H9 (cell line): ENCODE results near the gene CHST8. TPM values are rescaled to one million over a fixed set of nuclear protein-coding genes. Genes with fewer than 3 reads are reported as not detected.

Source experiments
- DNase-seq: peaks from one replicate; pipeline ENCODE4 v3.0.0-alpha.2; 2017
- H2AFZ ChIP-seq: one replicate; pipeline ENCODE4 v1.6.1; 2013; ENCODE audit warnings: mild to moderate bottlenecking, low read length, control low read depth, moderate library complexity
- H2AK5ac ChIP-seq: 2 replicates; pipeline ENCODE4 v1.6.1; 2013; ENCODE audit warnings: low read length, control low read depth, mixed read lengths; ENCODE audit not compliant: insufficient read length
- H2BK120ac ChIP-seq: one replicate; pipeline ENCODE4 v1.6.1; 2013; ENCODE audit warnings: low read depth, mild to moderate bottlenecking, low read length, control low read depth, inconsistent platforms; ENCODE audit not compliant: poor library complexity, severe bottlenecking
- H2BK12ac ChIP-seq: 2 replicates; pipeline ENCODE4 v1.6.1; 2013; ENCODE audit warnings: low read length, control low read depth, mixed read lengths, low read depth; ENCODE audit not compliant: insufficient read length
- H2BK15ac ChIP-seq: 2 replicates; pipeline ENCODE4 v1.6.1; 2013; ENCODE audit warnings: low read depth, low read length, control low read depth
- H2BK20ac ChIP-seq: one replicate; pipeline ENCODE4 v1.6.1; 2013; ENCODE audit warnings: low read depth, mild to moderate bottlenecking, low read length, control low read depth, inconsistent platforms; ENCODE audit not compliant: poor library complexity, severe bottlenecking
- H2BK5ac ChIP-seq: 2 replicates; pipeline ENCODE4 v1.6.1; 2013; ENCODE audit warnings: low read length, control low read depth, mixed read lengths; ENCODE audit not compliant: insufficient read length
- H3K14ac ChIP-seq: 2 replicates; pipeline ENCODE4 v1.6.1; 2013; ENCODE audit warnings: low read length, control low read depth; ENCODE audit not compliant: insufficient read depth
- H3K18ac ChIP-seq: 2 replicates; pipeline ENCODE4 v1.6.1; 2013; ENCODE audit warnings: low read depth, mild to moderate bottlenecking, mixed read lengths, low read length, control low read depth; ENCODE audit not compliant: insufficient read length
- H3K23ac ChIP-seq: 2 replicates; pipeline ENCODE4 v1.6.1; 2013; ENCODE audit warnings: low read length, control low read depth, mixed read lengths, low read depth; ENCODE audit not compliant: insufficient read length
- H3K23me2 ChIP-seq: 2 replicates; pipeline ENCODE4 v1.6.1; 2013; ENCODE audit warnings: low read depth, mild to moderate bottlenecking, mixed read lengths, low read length, control low read depth; ENCODE audit not compliant: insufficient read length, poor library complexity, severe bottlenecking
- H3K27ac ChIP-seq: 2 replicates; pipeline ENCODE4 v1.5.1; 2013; ENCODE audit warnings: low read length, control low read depth, mixed read lengths, low read depth; ENCODE audit not compliant: insufficient read length
- H3K27me3 ChIP-seq: 2 replicates; pipeline ENCODE4 v1.6.1; 2013; ENCODE audit warnings: low read length, control low read depth, inconsistent platforms; ENCODE audit not compliant: insufficient read depth
- H3K4ac ChIP-seq: 2 replicates; pipeline ENCODE4 v1.6.1; 2013; ENCODE audit warnings: low read depth, mild to moderate bottlenecking, control low read depth, inconsistent platforms, low read length, moderate library complexity
- H3K4me1 ChIP-seq: 2 replicates; pipeline ENCODE4 v1.6.1; 2013; ENCODE audit warnings: low read length, control low read depth, inconsistent platforms; ENCODE audit not compliant: insufficient read depth
- H3K4me2 ChIP-seq: 2 replicates; pipeline ENCODE4 v1.6.1; 2013; ENCODE audit warnings: low read length, control low read depth, mixed read lengths; ENCODE audit not compliant: insufficient read length, insufficient read depth
- H3K56ac ChIP-seq: 2 replicates; pipeline ENCODE4 v1.6.1; 2013; ENCODE audit warnings: low read depth, mild to moderate bottlenecking, mixed read lengths, low read length, control low read depth; ENCODE audit not compliant: insufficient read length
- H3K79me1 ChIP-seq: 2 replicates; pipeline ENCODE4 v1.6.1; 2013; ENCODE audit warnings: low read depth, mild to moderate bottlenecking, moderate library complexity, low read length, control low read depth, inconsistent platforms; ENCODE audit not compliant: insufficient read depth, poor library complexity, severe bottlenecking
- H3K79me2 ChIP-seq: 2 replicates; pipeline ENCODE4 v1.6.1; 2013; ENCODE audit warnings: low read length, control low read depth, inconsistent platforms; ENCODE audit not compliant: insufficient read depth
- H3K9ac ChIP-seq: 2 replicates; pipeline ENCODE4 v1.6.1; 2013; ENCODE audit warnings: low read length, control low read depth, mixed read lengths; ENCODE audit not compliant: insufficient read length; ENCODE audit errors: extremely low read depth
- H3K9me3 ChIP-seq: one replicate; pipeline ENCODE4 v1.6.1; 2013; ENCODE audit warnings: low read depth, low read length, inconsistent platforms; ENCODE audit not compliant: control insufficient read depth
- H3T11ph ChIP-seq: one replicate; pipeline ENCODE4 v1.6.1; 2013; ENCODE audit warnings: mild to moderate bottlenecking, low read length, control low read depth, inconsistent platforms
- H4K20me1 ChIP-seq: one replicate; pipeline ENCODE4 v1.6.1; 2013; ENCODE audit not compliant: control insufficient read depth, insufficient read length, insufficient read depth
- H4K5ac ChIP-seq: 2 replicates; pipeline ENCODE4 v1.6.1; 2013; ENCODE audit warnings: low read depth, mild to moderate bottlenecking, mixed read lengths, low read length, control low read depth; ENCODE audit not compliant: insufficient read length
- H4K8ac ChIP-seq: replicated peaks from 2 replicates; pipeline ENCODE4 v1.6.1; 2013; ENCODE audit warnings: low read length, control low read depth, mixed read lengths, low read depth; ENCODE audit not compliant: insufficient read length
- H4K91ac ChIP-seq: 2 replicates; pipeline ENCODE4 v1.6.1; 2013; ENCODE audit warnings: low read depth, mild to moderate bottlenecking, moderate library complexity, mixed read lengths, low read length, control low read depth; ENCODE audit not compliant: insufficient read length
- H3K27ac Mint-ChIP-seq, 3 experiments: 2 replicates in 2 of 3; 3 replicates in 1 of 3; pipeline ENCODE4 v1.8.0; 2020 to 2021; ENCODE audit warnings: mixed read lengths in 3 of 3, mild to moderate bottlenecking in 1 of 3, moderate library complexity in 1 of 3
- H3K27me3 Mint-ChIP-seq: 2 replicates; pipeline ENCODE4 v1.8.0; 2021; ENCODE audit warnings: low read depth, mild to moderate bottlenecking, moderate library complexity, mixed read lengths
- H3K36me3 Mint-ChIP-seq, 3 experiments: 2 replicates in 2 of 3; 3 replicates in 1 of 3; pipeline ENCODE4 v1.8.0; 2020 to 2021; ENCODE audit warnings: low read depth in 3 of 3, mixed read lengths in 3 of 3; ENCODE audit not compliant: insufficient read depth in 1 of 3
- H3K4me1 Mint-ChIP-seq, 2 experiments: 2 replicates each; pipeline ENCODE4 v1.8.0; 2020; ENCODE audit warnings: mixed read lengths in 2 of 2
- H3K4me3 Mint-ChIP-seq, 2 experiments: 2 replicates in 1 of 2; 3 replicates in 1 of 2; pipeline ENCODE4 v1.8.0; 2020 to 2021; ENCODE audit warnings: mild to moderate bottlenecking in 2 of 2, mixed read lengths in 2 of 2, moderate library complexity in 1 of 2
- H3K9me3 Mint-ChIP-seq, 2 experiments: 2 replicates in 1 of 2; 3 replicates in 1 of 2; pipeline ENCODE4 v1.8.0; 2020; ENCODE audit warnings: mild to moderate bottlenecking in 2 of 2, mixed read lengths in 2 of 2, moderate library complexity in 1 of 2
- WGBS: extraction: QIAGEN DNeasy Blood & Tissue Kit; methylation state at CpG from one replicate; pipeline ENCODE4 v1.1.7; 2013; ENCODE audit warnings: missing lambda C conversion rate, low lambda C conversion rate, mixed read lengths; ENCODE audit not compliant: insufficient read length; ENCODE audit errors: extremely low coverage; 5-methylcytosine and 5-hydroxymethylcytosine counted together
- total RNA-seq: library from RNA; stranded (reverse); gene quantifications from 2 replicates; pipeline ENCODE4 v1.2.1, GENCODE V29; 2021
- TF ChIP-seq, protein P1 (sequence below): fragments of 200-600 bp; sonication (generic); conservative IDR thresholded peaks from 3 replicates; pipeline ENCODE4 v1.8.0; 2021; ENCODE audit warnings: antibody characterized with exemption, mild to moderate bottlenecking

The CHST8 gene
- total RNA-seq, 1 experiment from 2014 or later: 5.1 TPM

DNA sequence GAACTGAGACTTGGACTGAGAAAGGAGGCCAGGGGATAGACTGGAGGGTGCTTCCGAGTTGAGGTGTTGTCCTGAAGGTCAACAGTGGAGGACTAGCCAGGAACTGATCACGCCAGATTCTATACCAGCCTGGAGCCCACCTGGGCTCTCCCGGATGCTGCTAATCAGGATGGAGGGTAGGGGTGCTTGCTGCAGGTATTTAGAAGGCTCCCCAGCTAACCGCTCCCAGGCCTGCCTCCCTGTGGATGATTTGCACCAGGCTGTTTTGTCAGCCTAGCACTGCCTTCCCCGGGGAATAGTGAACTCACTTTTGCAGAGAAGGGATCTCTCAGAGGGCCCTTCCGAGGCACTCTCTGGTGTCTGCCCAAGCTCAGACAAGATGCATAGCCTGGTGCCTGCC, 114.4 kb downstream of the CHST8 start:
- Histone ChIP-seq H2BK5ac (no peak overlapping the region), H2AFZ (no peak overlapping the region), H2BK12ac (no peak overlapping the region), H3T11ph (no peak overlapping the region), H3K79me1 (no peaks in the 10 kb centered on the region), H4K91ac (no peak overlapping the region), H4K5ac (no peak overlapping the region), H3K79me2 (no peaks in the 10 kb centered on the region), H2BK20ac (no peak overlapping the region), H3K56ac (no peak overlapping the region), H2BK15ac (no peak overlapping the region), H3K18ac (no peak overlapping the region), H3K23me2 (no peaks in the 10 kb centered on the region), H4K8ac (no peak overlapping the region), H3K27ac (no peak overlapping the region), H3K4ac (no peak overlapping the region), H3K14ac (no peak overlapping the region), H3K9ac (no peak overlapping the region), H3K23ac (no peak overlapping the region), H2AK5ac (no peak overlapping the region), H3K4me1 (0 out of 2 replicates have a peak, but pooled peaks cover 2% of the 10 kb centered on the region), H3K9me3 (no peaks in the 10 kb centered on the region), H3K4me2 (no peak overlapping the region), H3K27me3 (no peaks in the 10 kb centered on the region), H4K20me1 (no peaks in the 10 kb centered on the region), H2BK120ac (no peak overlapping the region)
- peaks cover 15% of the 10 kb centered on the region for H3K27me3 Mint-ChIP-seq
- no CpG with 5 or more reads among the region's 6 CpGs for WGBS
- TF ChIP-seq, protein P1, sequence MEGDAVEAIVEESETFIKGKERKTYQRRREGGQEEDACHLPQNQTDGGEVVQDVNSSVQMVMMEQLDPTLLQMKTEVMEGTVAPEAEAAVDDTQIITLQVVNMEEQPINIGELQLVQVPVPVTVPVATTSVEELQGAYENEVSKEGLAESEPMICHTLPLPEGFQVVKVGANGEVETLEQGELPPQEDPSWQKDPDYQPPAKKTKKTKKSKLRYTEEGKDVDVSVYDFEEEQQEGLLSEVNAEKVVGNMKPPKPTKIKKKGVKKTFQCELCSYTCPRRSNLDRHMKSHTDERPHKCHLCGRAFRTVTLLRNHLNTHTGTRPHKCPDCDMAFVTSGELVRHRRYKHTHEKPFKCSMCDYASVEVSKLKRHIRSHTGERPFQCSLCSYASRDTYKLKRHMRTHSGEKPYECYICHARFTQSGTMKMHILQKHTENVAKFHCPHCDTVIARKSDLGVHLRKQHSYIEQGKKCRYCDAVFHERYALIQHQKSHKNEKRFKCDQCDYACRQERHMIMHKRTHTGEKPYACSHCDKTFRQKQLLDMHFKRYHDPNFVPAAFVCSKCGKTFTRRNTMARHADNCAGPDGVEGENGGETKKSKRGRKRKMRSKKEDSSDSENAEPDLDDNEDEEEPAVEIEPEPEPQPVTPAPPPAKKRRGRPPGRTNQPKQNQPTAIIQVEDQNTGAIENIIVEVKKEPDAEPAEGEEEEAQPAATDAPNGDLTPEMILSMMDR: no peak
- peaks cover 10 to 11% of the 10 kb centered on the region in 2 experiments for H3K4me1 Mint-ChIP-seq
- peaks cover 0 to 19% (median 0%) of the 10 kb centered on the region in 3 experiments; a peak in 3 of 7 replicates for H3K36me3 Mint-ChIP-seq
- DNase-seq: no peak
- no peak overlapping the region for H3K4me3 Mint-ChIP-seq
- H3K27ac Mint-ChIP-seq: no peak overlapping the region; a peak in 1 of 7 replicates
- H3K9me3 Mint-ChIP-seq: peaks cover 10 to 13% of the 10 kb centered on the region in 2 experiments; a peak in 4 of 5 replicates
